IPS DF 6.9 (cell line): ENCODE measurements around the gene RPL32.
"Not testable (repeated sequence)": the region's sequence is repeated elsewhere in the genome, so short reads cannot be mapped to it uniquely, and the experiment has no call there.

ENCODE experiments used
- DNase-seq: peaks from one replicate; pipeline ENCODE4 v3.0.0-alpha.2; 2013; ENCODE audit warnings: low read depth, low spot score
- H3K27ac ChIP-seq: one replicate; pipeline ENCODE4 v1.5.1; 2013; ENCODE audit warnings: low read length, control low read depth
- H3K27me3 ChIP-seq: 2 replicates; pipeline ENCODE4 v1.6.1; 2013; ENCODE audit warnings: mild to moderate bottlenecking, low read length; ENCODE audit not compliant: control insufficient read depth, insufficient read depth
- H3K36me3 ChIP-seq: 2 replicates; pipeline ENCODE4 v1.6.1; 2013; ENCODE audit warnings: low read length; ENCODE audit not compliant: control insufficient read depth, insufficient read depth
- H3K4me1 ChIP-seq: 2 replicates; pipeline ENCODE4 v1.6.1; 2013; ENCODE audit warnings: low read length; ENCODE audit not compliant: control insufficient read depth, insufficient read depth
- H3K4me3 ChIP-seq: 2 replicates; pipeline ENCODE4 v1.5.1; 2013; ENCODE audit warnings: mild to moderate bottlenecking, low read length
- H3K9me3 ChIP-seq: 2 replicates; pipeline ENCODE4 v1.6.1; 2013; ENCODE audit warnings: low read length, inconsistent platforms; ENCODE audit not compliant: control insufficient read depth, insufficient read depth
- WGBS: extraction: QIAGEN DNeasy Blood & Tissue Kit; methylation state at CpG from one replicate; pipeline ENCODE4 v1.1.7; 2013; ENCODE audit warnings: mixed read lengths, missing lambda C conversion rate; ENCODE audit not compliant: insufficient read length, insufficient coverage; 5-methylcytosine and 5-hydroxymethylcytosine counted together

Gene RPL32

GRCh38 chr3:12841149-12841969, at the start of gene RPL32:
Gene RPL32 (minus strand): TSS chr3:12841565. CDS start chr3:12840237, 1,328 bp downstream.
- H3K36me3 ChIP-seq: peaks cover 27% of the 10 kb centered on the region
- no CpG with 5 or more reads among the region's 43 CpGs for WGBS
- no peak within 1 kb of the TSS for H3K27ac ChIP-seq
- peak within 1 kb of the TSS; percentile 92 for H3K4me3 ChIP-seq
- DNase-seq: peak; percentile 78
- H3K4me1 ChIP-seq: no peaks in the 10 kb centered on the region
- H3K27me3 ChIP-seq: no peaks in the 10 kb centered on the region
- no peaks in the 10 kb centered on the region; the same call in 1 of the 2 replicates for H3K9me3 ChIP-seq

GRCh38 chr3:12890610-12891390, 49.4 kb upstream of the RPL32 start:
- Histone ChIP-seq H3K27me3 (no peaks in the 10 kb centered on the region), H3K36me3 (no peaks in the 10 kb centered on the region), H3K27ac (no peak overlapping the region), H3K4me1 (no peaks in the 10 kb centered on the region), H3K9me3 (no peaks in the 10 kb centered on the region), H3K4me3 (no peak overlapping the region)
- WGBS: no CpG with 5 or more reads among the region's 10 CpGs
- DNase-seq: no peak

DNA sequence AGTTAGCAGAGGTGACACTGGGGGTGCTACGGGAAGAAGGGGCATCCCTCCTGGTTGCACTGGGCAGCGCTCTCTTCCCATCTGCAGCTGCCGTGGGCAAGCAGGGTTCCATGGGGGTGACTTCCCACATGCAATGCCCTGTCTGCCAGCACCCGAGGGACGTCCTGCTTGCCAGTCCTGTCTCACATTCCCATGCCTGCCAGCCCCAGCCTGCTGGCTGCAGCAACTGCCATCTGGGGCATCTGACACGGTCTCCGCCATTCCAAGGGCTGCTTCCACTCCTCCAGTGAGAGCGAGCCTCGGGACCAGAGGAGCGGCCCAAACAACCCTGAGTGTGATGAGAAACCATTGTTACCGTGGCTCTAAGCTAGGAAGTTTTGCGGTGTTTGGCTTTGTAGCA, 45.4 kb upstream of the RPL32 start:
- Histone ChIP-seq H3K4me1 (no peaks in the 10 kb centered on the region; the same call in 1 of the 2 replicates), H3K4me3 (no peak overlapping the region), H3K27ac (no peak overlapping the region), H3K27me3 (no peaks in the 10 kb centered on the region), H3K9me3 (no peaks in the 10 kb centered on the region), H3K36me3 (no peaks in the 10 kb centered on the region)
- DNase-seq: no peak
- WGBS: no CpG with 5 or more reads among the region's 12 CpGs

- no peaks in the 10 kb centered on the region for H3K27me3 ChIP-seq
- no peaks in the 10 kb centered on the region; the same call in 1 of the 2 replicates for H3K4me1 ChIP-seq
- no peak overlapping the region for H3K27ac ChIP-seq
- no peak overlapping the region for H3K4me3 ChIP-seq
- DNase-seq: no peak
- no CpG with 5 or more reads among the region's 10 CpGs for WGBS
- no peaks in the 10 kb centered on the region for H3K36me3 ChIP-seq
- no peaks in the 10 kb centered on the region for H3K9me3 ChIP-seq
These were observed 44.8 kb upstream of the RPL32 start for GRCh38 chr3:12886106-12886679.

GRCh38 chr3:12885583-12885930, 44.2 kb upstream of the RPL32 start:
- no peak overlapping the region for H3K4me3 ChIP-seq
- no peaks in the 10 kb centered on the region for H3K36me3 ChIP-seq
- H3K9me3 ChIP-seq: no peaks in the 10 kb centered on the region
- H3K4me1 ChIP-seq: no peaks in the 10 kb centered on the region; the same call in 1 of the 2 replicates
- H3K27me3 ChIP-seq: no peaks in the 10 kb centered on the region
- no peak overlapping the region for H3K27ac ChIP-seq
- DNase-seq: no peak
- WGBS: no CpG with 5 or more reads among the region's 4 CpGs

GRCh38 chr3:12884790-12885582, 43.6 kb upstream of the RPL32 start:
- H3K27ac ChIP-seq: no peak overlapping the region
- no CpG with 5 or more reads among the region's 20 CpGs for WGBS
- H3K9me3 ChIP-seq: no peaks in the 10 kb centered on the region
- no peak overlapping the region for H3K4me3 ChIP-seq
- H3K27me3 ChIP-seq: no peaks in the 10 kb centered on the region
- no peak for DNase-seq
- no peaks in the 10 kb centered on the region; the same call in 1 of the 2 replicates for H3K4me1 ChIP-seq
- H3K36me3 ChIP-seq: no peaks in the 10 kb centered on the region

- no peak for DNase-seq
- no CpG with 5 or more reads among the region's 15 CpGs for WGBS
- H3K27ac ChIP-seq: no peak overlapping the region
- no peaks in the 10 kb centered on the region for H3K36me3 ChIP-seq
- no peaks in the 10 kb centered on the region for H3K27me3 ChIP-seq
- no peak overlapping the region for H3K4me3 ChIP-seq
- no peaks in the 10 kb centered on the region; the same call in 1 of the 2 replicates for H3K4me1 ChIP-seq
- no peaks in the 10 kb centered on the region for H3K9me3 ChIP-seq
These were observed 42.9 kb upstream of the RPL32 start for GRCh38 chr3:12884186-12884680.

- no peaks in the 10 kb centered on the region; the same call in 1 of the 2 replicates for H3K4me1 ChIP-seq
- H3K9me3 ChIP-seq: no peaks in the 10 kb centered on the region
- no CpG with 5 or more reads among the region's 62 CpGs for WGBS
- no peak overlapping the region for H3K27ac ChIP-seq
- H3K4me3 ChIP-seq: no peak overlapping the region
- no peaks in the 10 kb centered on the region for H3K36me3 ChIP-seq
- DNase-seq: no peak
- no peaks in the 10 kb centered on the region for H3K27me3 ChIP-seq
These were observed 41.3 kb upstream of the RPL32 start for GRCh38 chr3:12882336-12883310.

- not testable (repeated sequence) for H3K27ac ChIP-seq, H3K4me1 ChIP-seq, H3K9me3 ChIP-seq, H3K4me3 ChIP-seq, DNase-seq, H3K36me3 ChIP-seq, H3K27me3 ChIP-seq
- no CpG with 5 or more reads among the region's 12 CpGs for WGBS
These were observed 40.5 kb upstream of the RPL32 start for GRCh38 chr3:12881858-12882257.
